T-helper 22 cell (primary cell): ENCODE data around the gene CDC6.

Source experiments
- DNase-seq: peaks from one replicate; pipeline ENCODE4 v3.0.0-alpha.2; 2020; ENCODE audit warnings: low read depth

CDC6 gene

GRCh38 chr17:40312131-40312731 lies 24.6 kb downstream of the CDC6 start:
- no peak for DNase-seq

GRCh38 chr17:40312893-40313667 lies 25.4 kb downstream of the CDC6 start:
- no peak for DNase-seq

DNA sequence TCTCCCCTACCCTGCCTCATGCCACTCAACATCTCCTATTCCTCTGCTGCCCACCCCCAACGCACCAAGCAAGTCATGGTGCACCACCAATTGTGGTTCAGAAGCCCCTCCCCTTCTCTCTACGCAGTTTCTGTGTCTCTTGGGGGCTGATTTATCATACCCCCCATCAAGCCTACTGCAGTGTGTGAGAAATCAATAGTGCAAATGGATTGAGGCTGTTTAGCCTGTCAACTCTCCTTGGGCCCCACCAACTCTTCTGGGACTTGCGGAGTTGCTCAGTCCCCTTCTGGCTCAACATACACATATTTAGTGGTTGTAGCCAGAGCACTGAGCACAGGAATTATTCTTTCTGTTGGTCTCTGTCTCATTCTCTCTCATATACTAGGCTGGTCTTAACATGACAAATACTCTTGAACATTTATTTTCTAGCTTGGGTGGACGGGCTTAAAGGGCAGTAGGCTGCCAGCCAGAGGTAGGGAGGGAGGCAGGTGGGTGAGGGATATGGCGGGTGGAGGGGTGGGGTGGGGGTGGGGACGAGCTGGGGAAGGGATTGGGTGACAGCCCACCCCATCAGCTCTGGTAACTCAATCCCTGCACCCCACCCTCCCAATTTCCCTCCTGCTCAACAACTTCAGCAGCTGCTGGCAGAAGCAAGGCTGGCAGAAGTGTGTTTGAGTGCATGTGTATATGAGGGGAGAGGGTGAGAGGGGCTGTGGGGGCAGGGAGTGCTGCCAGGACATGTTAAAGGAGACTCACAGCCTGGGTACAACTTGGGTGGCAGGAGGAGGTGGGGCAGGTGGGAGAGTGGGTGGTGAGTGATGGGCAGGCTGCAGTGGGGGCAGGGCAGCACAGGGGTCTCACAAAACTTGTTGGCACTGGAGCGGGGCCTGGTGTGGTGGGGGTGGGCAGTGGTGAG lies 26.2 kb downstream of the CDC6 start:
- DNase-seq: no peak

GRCh38 chr17:40314584-40314956 lies 26.9 kb downstream of the CDC6 start:
- DNase-seq: peak; percentile 92

GRCh38 chr17:40315206-40315605 lies 27.5 kb downstream of the CDC6 start:
- DNase-seq: no peak

GRCh38 chr17:40315678-40316570 lies 28.2 kb downstream of the CDC6 start:
- DNase-seq: no peak

DNA sequence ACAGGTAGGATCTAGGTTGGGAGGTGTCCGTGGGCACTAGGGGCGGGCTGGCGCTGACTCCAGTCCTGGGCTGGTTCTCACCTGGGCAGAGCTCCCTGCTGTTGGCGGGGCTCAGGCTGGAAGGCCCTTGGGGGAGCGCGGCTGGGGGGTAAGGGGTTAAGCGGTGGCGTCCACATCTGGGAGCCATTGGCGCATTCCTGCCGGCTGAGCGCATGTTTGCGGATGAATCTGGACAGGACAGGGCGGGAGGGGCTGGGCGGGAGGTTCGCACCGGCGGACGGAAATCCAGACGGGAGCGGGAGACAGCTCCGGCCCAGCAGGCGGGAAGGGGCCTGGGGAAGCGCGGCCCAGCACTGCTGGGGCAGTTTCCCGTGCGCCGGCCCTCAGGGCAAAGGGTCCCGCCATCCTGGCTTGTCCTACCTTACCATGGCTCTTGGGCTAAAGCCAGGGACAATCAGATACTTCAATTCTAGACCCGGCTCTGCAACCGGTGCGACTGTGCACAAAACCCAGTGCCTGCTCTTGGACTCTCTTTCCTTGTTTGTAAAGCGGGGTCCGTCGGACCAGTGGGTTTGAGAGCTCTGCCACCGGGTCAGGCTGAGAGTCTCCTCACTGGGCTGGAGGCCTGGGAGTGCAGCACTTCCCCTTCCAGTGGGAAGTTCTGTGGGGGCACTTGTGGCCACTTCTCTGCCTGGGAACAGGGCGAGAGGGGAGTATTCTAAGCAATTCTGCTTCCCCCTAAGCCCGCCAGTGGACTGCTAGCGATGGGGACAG lies 29.1 kb downstream of the CDC6 start:
- no peak for DNase-seq

DNA sequence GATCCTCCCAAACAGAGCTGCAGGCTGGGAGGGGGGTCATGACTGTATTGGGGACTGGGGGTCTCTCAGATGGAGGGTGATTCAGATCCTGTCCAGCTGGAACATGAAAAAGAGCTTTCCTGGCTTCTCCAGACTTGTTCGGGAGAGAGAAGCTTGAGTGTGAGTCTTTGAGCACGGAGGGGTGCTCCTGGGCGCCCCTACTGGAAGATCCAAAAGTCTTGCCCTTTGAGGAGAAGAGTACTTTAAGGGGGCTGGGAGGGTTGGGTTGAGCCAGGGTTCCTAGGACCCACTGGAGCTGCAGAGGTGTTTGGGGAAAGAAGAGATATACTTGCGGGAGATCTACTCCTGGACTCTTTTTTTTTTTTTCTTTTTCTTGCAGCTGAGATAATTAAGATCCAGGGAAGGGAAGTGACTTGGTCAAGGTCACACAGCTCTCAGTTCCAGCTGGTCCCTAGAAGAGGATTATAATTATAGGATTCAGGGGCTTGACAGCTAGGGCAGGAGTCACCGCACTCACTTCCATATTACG lies 29.7 kb downstream of the CDC6 start:
- DNase-seq: no peak

DNA sequence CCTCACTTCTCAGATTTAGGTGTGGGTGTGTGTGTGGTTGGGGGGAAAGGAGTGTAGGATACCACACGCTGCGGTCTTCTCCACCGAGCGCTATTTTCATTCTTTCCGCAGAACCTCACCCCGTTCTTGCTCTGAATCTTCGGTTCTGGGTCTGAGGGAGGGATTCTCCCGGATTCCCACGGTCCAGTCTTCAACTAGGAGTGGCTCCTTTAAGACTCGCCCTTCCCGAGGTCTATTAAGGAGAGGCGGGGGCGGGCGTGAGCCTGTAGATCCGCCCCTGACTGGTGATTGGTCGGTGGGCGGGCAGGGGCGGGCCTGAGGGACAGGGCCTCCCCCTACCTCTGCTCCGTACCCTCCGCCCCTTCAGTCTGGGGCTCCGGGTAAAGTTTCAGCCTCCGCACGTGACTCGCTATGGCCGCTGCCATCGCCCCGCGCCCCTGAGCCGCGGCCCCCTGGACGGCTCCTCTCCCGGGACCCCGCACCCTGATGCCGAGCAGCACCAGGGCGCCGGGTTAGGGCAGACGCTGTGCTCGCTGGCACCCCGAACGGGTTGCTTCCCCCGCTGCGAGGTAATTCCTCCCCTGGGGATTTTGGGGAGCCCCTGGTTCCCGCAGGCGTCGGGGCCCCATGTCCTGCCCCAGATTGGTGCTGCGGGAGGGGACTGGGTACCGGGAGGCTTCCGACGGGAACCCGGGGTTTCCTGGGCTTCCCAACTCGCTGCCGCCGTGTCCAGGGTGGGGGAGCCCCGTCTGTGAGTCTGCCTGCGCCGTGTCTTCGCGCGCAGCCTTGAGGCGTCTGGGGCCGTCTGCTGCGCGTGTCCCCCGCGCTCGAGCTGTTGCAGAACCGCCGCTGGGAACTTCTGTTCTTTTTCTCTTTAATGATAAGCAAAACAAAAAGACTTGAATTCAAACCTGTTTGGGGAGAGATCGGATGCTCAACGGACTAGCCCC lies 30.5 kb downstream of the CDC6 start:
- peak; percentile 89 for DNase-seq

GRCh38 chr17:40318830-40319391 lies 31.2 kb downstream of the CDC6 start:
- DNase-seq: no peak

GRCh38 chr17:40319651-40320540 lies 32.2 kb downstream of the CDC6 start:
- peak; percentile 92 for DNase-seq

- DNase-seq: peak; percentile 60
These were observed 33.3 kb downstream of the CDC6 start for GRCh38 chr17:40320756-40321523.

DNA sequence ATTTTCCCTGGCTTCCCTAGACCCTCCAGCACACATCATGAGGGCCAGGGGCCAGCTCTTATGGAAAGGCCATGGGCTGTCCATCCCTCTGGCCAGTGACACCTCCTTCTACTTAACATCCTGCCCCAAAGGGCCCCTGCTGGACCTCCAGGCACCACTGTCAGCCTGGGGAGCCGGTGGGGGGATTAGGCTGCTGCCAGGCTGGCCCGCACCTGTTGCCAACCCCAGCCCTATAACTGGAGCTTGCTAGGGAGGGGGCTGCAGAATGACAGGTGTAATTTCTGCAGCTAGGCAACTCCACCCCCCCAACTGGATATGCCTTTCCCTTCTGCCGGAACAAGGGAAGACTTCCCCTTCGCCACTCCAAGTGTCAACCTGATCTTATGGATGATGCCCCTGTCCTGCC lies 33.8 kb downstream of the CDC6 start:
- DNase-seq: no peak

- no peak for DNase-seq
These were observed 34.3 kb downstream of the CDC6 start for GRCh38 chr17:40321961-40322357.

- DNase-seq: peak; percentile 93
These were observed 35.0 kb downstream of the CDC6 start for GRCh38 chr17:40322358-40323315.
